Vagina (tissue), 2 donors: ENCODE results near the gene RAB40C. TPM values are rescaled to one million over a fixed set of nuclear protein-coding genes. Genes with fewer than 3 reads are reported as not detected.

Source experiments
- DNase-seq, 2 donors: peaks; one replicate each; pipeline ENCODE4 v3.0.0-alpha.2; 2017; ENCODE audit errors: extremely low spot score in 2 of 2
- H3K27ac ChIP-seq: fragments of 200-600 bp; sonication (generic); one replicate; pipeline ENCODE4 v1.5.1; 2019
- H3K27me3 ChIP-seq: fragments of 200-600 bp; sonication (generic); one replicate; pipeline ENCODE4 v1.5.1; 2019
- H3K36me3 ChIP-seq, 2 donors: fragments of 200-600 bp; sonication (generic); one replicate each; pipeline ENCODE4 v1.5.1; 2017 to 2019
- H3K4me1 ChIP-seq: fragments of 200-600 bp; sonication (generic); one replicate; pipeline ENCODE4 v1.5.1; 2019
- H3K4me3 ChIP-seq, 2 donors: fragments of 200-600 bp; sonication (generic); 1 replicate in 1 of 2; 2 replicates in 1 of 2; pipeline ENCODE4 v1.5.1; 2016 to 2019
- H3K9me3 ChIP-seq: fragments of 200-600 bp; sonication (generic); one replicate; pipeline ENCODE4 v1.5.1; 2019
- CTCF ChIP-seq, 3 experiments: fragments of 450-650 bp in 2 of 3; fragments of 200-600 bp in 1 of 3; sonication (generic) in 1 of 3; IDR thresholded peaks; one replicate each; pipeline ENCODE4 v1.5.1; 2017 to 2019; ENCODE audit warnings: antibody characterized with exemption in 3 of 3, mild to moderate bottlenecking in 2 of 3, moderate library complexity in 2 of 3
- POLR2A ChIP-seq, 2 donors: fragments of 450-650 bp; IDR thresholded peaks; one replicate each; pipeline ENCODE4 v1.6.1; 2017; ENCODE audit warnings: antibody characterized with exemption in 2 of 2, mild to moderate bottlenecking in 2 of 2, moderate library complexity in 2 of 2
- POLR2AphosphoS5 ChIP-seq, 2 donors: sonication (generic); formaldehyde crosslinking; IDR thresholded peaks; one replicate each; pipeline ENCODE4 v1.9.0; 2017; ENCODE audit warnings: antibody characterized with exemption in 2 of 2, mild to moderate bottlenecking in 2 of 2, low read depth in 1 of 2; ENCODE audit not compliant: insufficient read depth in 1 of 2
- intact Hi-C: fragments of 100-400 bp; cut with DNase I; formaldehyde crosslinking; loops from one replicate; pipeline ENCODE4 v1.15.1; 2023
- total RNA-seq: library from RNA; depleted of rRNA; stranded (reverse); fragments of >200 nt; gene quantifications from one replicate; pipeline ENCODE4 v1.2.3, GENCODE V29; 2016

RAB40C gene
- total RNA-seq, 1 donor from 2014 or later = 41.3 TPM

- H3K4me3 ChIP-seq = no peak overlapping the region
- intact Hi-C loops = no loop called here
- TF ChIP-seq POLR2AphosphoS5 (IDR thresholded peaks at IDR 0.05; ENCODE audit: insufficient read depth in 1 of 2, low read depth in 1 of 2) = no peak
- no peaks in the 10 kb centered on the region for H3K9me3 ChIP-seq
- peaks cover 0 to 20% of the 10 kb centered on the region in 2 donors for H3K36me3 ChIP-seq
- no peak for DNase-seq
- no peak overlapping the region for H3K27ac ChIP-seq
- no peaks in the 10 kb centered on the region for H3K4me1 ChIP-seq
- no peaks in the 10 kb centered on the region for H3K27me3 ChIP-seq
These were observed 13.6 kb upstream of the RAB40C start for GRCh38 chr16:576197-576822.

GRCh38 chr16:576823-577201 lies 13.1 kb upstream of the RAB40C start:
- H3K4me3 ChIP-seq = no peak overlapping the region
- H3K27me3 ChIP-seq = no peaks in the 10 kb centered on the region
- H3K9me3 ChIP-seq = no peaks in the 10 kb centered on the region
- TF ChIP-seq POLR2AphosphoS5 (IDR thresholded peaks at IDR 0.05; ENCODE audit: insufficient read depth in 1 of 2, low read depth in 1 of 2) = no peak
- TF ChIP-seq POLR2A (IDR thresholded peaks at IDR 0.05) = no peak
- no peak for TF ChIP-seq CTCF (IDR thresholded peaks at IDR 0.05)
- H3K4me1 ChIP-seq = no peaks in the 10 kb centered on the region
- DNase-seq = no peak
- no peak overlapping the region for H3K27ac ChIP-seq
- H3K36me3 ChIP-seq = peaks cover 0 to 20% of the 10 kb centered on the region in 2 donors
- intact Hi-C loops = no loop called here

GRCh38 chr16:577796-578195 lies 12.1 kb upstream of the RAB40C start:
- H3K27me3 ChIP-seq = no peaks in the 10 kb centered on the region
- no peaks in the 10 kb centered on the region for H3K9me3 ChIP-seq
- no peak for DNase-seq
- no peak overlapping the region for H3K27ac ChIP-seq
- H3K4me3 ChIP-seq = no peak overlapping the region
- peaks cover 0 to 20% of the 10 kb centered on the region in 2 donors for H3K36me3 ChIP-seq
- TF ChIP-seq POLR2AphosphoS5 (IDR thresholded peaks at IDR 0.05; ENCODE audit: insufficient read depth in 1 of 2, low read depth in 1 of 2) = no peak
- TF ChIP-seq POLR2A (IDR thresholded peaks at IDR 0.05) = no peak
- no peak for TF ChIP-seq CTCF (IDR thresholded peaks at IDR 0.05)
- intact Hi-C loops = no loop called here
- H3K4me1 ChIP-seq = no peaks in the 10 kb centered on the region

- H3K27ac ChIP-seq = no peak overlapping the region
- TF ChIP-seq POLR2AphosphoS5 (IDR thresholded peaks at IDR 0.05; ENCODE audit: insufficient read depth in 1 of 2, low read depth in 1 of 2) (no peak), POLR2A (IDR thresholded peaks at IDR 0.05) (no peak), CTCF (IDR thresholded peaks at IDR 0.05) (no peak)
- DNase-seq = no peak
- H3K4me3 ChIP-seq = no peak overlapping the region
- no peaks in the 10 kb centered on the region for H3K27me3 ChIP-seq
- peaks cover 0 to 20% of the 10 kb centered on the region in 2 donors for H3K36me3 ChIP-seq
- H3K9me3 ChIP-seq = no peaks in the 10 kb centered on the region
- no peaks in the 10 kb centered on the region for H3K4me1 ChIP-seq
- intact Hi-C loops = no loop called here
These were observed 11.5 kb upstream of the RAB40C start for GRCh38 chr16:578232-578869.

- Histone ChIP-seq H3K36me3 (peaks cover 0 to 20% of the 10 kb centered on the region in 2 donors), H3K4me3 (no peak overlapping the region), H3K27me3 (no peaks in the 10 kb centered on the region), H3K27ac (no peak overlapping the region), H3K4me1 (peaks cover 3% of the 10 kb centered on the region), H3K9me3 (no peaks in the 10 kb centered on the region)
- intact Hi-C loops = no loop called here
- TF ChIP-seq CTCF (IDR thresholded peaks at IDR 0.05) (peak; percentile 24 to 65 (median 59)), POLR2A (IDR thresholded peaks at IDR 0.05) (no peak)
- DNase-seq = no peak
These were observed 10.9 kb upstream of the RAB40C start for GRCh38 chr16:578870-579405.
